HG03520 (cell line): ENCODE measurements around the gene U2AF2.
"Not testable (repeated sequence)": the region's sequence is repeated elsewhere in the genome, so short reads cannot be mapped to it uniquely, and the experiment has no call there.

ENCODE experiments used
- ATAC-seq: cut with Tn5 transposase; IDR thresholded peaks from one replicate; pipeline ENCODE4 v1.9.1; 2021; ENCODE audit warnings: mild to moderate bottlenecking, moderate library complexity; ENCODE audit not compliant: unreplicated experiment

Gene U2AF2

GRCh38 chr19:55700813-55701212 lies 46.0 kb downstream of the U2AF2 start:
- no peak for ATAC-seq

GRCh38 chr19:55702131-55702627 lies 47.3 kb downstream of the U2AF2 start:
- ATAC-seq: no peak

- no peak for ATAC-seq
Observed at GRCh38 chr19:55703790-55704215, 49.0 kb downstream of the U2AF2 start.

- no peak for ATAC-seq
Observed at GRCh38 chr19:55704494-55705245, 49.8 kb downstream of the U2AF2 start.

- ATAC-seq: no peak
Observed at GRCh38 chr19:55705972-55706371, 51.1 kb downstream of the U2AF2 start.

- no peak for ATAC-seq
Observed at GRCh38 chr19:55711719-55712118, 56.9 kb downstream of the U2AF2 start.

- no peak for ATAC-seq
Observed at GRCh38 chr19:55712804-55713631, 58.2 kb downstream of the U2AF2 start.

- no peak for ATAC-seq
Observed at GRCh38 chr19:55716531-55716930, 61.7 kb downstream of the U2AF2 start.

- ATAC-seq: no peak
Observed at GRCh38 chr19:55717251-55717650, 62.4 kb downstream of the U2AF2 start.

GRCh38 chr19:55717879-55718711 lies 63.3 kb downstream of the U2AF2 start:
- not testable (repeated sequence) for ATAC-seq

- no peak for ATAC-seq
Observed at GRCh38 chr19:55720214-55720746, 65.4 kb downstream of the U2AF2 start.

- ATAC-seq: no peak
Observed at GRCh38 chr19:55720801-55721200, 66.0 kb downstream of the U2AF2 start.

- no peak for ATAC-seq
Observed at GRCh38 chr19:55723491-55723890, 68.7 kb downstream of the U2AF2 start.
